HG03457 (cell line): ENCODE measurements around the gene UPK1B.
"Not testable (repeated sequence)": the region's sequence is repeated elsewhere in the genome, so short reads cannot be mapped to it uniquely, and the experiment has no call there.

Experiments used
- ATAC-seq: cut with Tn5 transposase; IDR thresholded peaks from one replicate; pipeline ENCODE4 v1.9.1; 2021; ENCODE audit warnings: moderate number of reproducible peaks; ENCODE audit not compliant: unreplicated experiment

Gene UPK1B

DNA sequence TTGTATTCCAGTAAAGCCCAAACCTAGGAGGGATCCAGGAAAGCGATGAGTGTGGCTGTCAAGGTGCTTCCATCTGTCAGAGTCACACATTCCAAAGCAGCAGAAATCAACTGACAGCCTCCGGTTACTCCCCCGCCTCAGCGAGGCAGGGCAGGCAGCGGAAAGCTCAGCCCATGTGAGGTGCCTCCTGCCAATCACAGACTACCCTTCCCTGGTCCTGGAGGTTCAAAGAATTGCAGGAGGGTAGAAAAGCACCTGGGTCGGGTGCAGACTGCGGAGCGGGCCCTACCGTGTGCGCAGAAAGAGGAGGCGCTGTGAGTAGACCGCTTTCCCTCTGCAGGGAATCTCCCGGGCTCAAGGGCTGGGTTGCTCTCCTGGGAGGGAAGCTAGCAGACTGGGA lies at the start of gene UPK1B:
TSS of gene UPK1B (plus strand) at position 274 of the 400 bp plus-strand sequence. CDS start 13,144 bp downstream, outside the sequence.
- no peak for ATAC-seq

DNA sequence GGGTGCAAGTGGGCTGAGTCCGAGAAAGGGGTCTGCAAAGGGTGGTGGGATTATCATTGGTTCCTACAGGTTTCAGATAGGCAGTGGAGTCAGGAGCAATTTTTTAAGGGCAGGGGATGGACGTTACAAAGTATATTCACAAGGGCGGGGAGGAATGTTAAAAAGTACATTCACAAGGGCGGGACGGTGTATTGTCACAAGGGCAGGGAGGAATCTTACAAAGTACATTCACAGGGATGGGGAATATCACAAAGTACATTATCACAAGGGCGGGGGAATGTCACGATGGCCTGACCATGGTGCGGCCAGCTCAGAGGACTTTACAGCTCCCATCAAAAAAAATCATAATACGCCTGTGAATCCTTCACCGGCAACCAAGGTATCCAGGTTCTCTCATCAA lies 48.1 kb upstream of the UPK1B start:
- ATAC-seq = no peak

GRCh38 chr3:119125742-119126504 lies 47.5 kb upstream of the UPK1B start:
- ATAC-seq = no peak

- ATAC-seq = not testable (repeated sequence)
Measured at GRCh38 chr3:119130291-119130690, 43.1 kb upstream of the UPK1B start.

DNA sequence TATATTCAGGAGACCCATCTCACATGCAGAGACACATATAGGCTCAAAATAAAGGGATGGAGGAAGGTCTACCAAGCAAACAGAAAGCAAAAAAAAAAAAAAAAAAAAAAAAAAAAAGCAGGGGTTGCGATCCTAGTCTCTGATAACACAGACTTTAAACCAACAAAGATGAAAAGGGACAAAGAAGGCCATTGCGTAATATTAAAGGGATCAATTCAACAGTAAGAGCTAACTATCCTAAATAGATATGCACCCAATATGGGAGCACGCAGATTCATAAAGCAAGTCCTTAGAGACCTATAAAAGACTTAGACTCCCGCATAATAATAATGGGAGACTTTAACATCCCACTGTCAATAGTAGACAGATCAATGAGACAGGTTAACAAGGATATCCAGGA lies 41.1 kb upstream of the UPK1B start:
- not testable (repeated sequence) for ATAC-seq

DNA sequence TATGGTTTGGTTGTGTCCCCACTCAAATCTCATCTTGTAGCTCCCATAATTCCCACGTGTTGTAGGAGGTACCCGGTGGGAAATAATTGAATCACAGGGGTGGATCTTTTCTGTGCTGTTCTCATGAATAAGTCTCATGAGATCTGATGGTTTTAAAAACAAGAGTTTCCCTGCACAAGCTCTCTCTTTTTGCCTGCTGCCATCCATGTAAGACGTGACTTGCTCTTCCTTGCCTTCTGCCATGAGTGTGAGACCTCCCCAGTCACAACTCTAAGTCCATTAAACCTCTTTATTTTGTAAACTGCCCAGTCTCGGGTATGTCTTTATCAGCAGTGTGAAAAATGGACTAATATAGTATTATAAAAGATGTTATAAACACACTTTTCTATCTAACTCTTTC lies 34.0 kb upstream of the UPK1B start:
- not testable (repeated sequence) for ATAC-seq

GRCh38 chr3:119140466-119140865 lies 32.9 kb upstream of the UPK1B start:
- ATAC-seq = no peak

GRCh38 chr3:119145128-119145499 lies 28.3 kb upstream of the UPK1B start:
- no peak for ATAC-seq

DNA sequence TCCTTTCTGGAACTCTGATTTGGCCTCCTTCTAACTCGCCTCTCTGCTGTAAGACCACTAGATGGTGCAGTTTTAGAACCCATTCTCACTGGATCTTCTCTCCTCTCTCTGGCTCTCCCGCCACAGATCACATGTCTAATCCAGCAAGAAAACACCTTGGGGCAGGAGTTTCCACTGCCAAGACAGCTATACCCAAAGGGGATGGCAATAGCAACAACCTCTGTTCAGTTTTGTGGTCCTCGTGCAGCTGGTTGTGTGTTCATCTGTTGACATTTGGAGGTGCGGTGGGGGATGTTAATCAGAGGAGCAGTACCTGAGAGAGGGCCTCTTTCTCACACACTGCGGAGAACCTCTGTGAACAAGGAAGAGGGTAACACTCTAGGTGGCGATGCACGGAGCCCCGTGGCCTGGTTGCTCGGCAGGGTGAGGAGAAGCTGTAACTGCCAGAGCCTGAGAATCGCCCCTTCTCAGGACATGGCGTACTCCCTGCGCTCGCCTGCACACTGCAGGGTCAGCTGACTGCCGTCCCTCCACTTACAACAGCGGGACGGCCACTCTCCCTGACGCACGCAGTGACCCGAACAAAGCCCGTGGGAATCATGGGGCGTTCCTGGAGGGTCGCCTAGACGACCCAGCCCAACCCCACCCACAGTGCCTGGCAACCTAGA lies 27.8 kb upstream of the UPK1B start, which contains the start of gene TEX55:
TSS of gene TEX55 (plus strand) at position 666 of the 668 bp plus-strand sequence. CDS start 25 bp downstream, outside the sequence.
- ATAC-seq = no peak

DNA sequence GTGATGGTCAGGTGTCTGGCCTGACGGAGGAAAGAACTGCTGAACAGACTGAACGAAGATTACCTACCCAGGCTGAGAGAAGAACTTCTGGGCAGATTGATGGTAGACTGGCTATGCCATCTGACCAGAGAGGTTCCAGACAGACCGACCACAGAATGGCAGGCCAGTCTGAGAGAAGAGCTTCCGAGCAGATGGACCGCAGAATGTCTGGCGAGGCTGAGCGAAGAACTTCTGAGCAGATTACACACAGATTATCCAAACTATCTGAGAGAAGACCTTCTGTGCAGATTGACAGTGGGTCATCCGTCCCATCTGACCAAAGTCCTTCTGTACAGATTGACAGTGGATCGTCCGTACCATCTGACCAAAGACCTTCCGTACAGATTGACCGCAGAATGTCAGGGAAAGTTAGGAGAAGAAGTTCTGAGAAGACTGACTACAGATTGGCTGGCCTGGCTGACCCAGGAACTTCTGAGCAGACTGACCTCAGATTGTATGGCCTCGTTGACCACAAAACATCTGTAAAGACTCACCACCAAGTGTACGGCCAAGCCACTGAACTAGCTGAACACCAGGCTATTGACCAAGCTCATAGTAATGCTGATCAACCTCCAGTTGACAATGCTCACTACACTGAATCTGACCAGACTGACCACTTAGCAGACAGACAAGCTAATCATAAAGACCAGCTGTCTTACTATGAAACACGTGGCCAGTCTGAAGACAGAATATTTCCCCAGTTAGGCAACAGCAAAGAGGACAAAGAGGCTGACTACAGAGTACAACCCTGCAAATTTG lies 26.6 kb upstream of the UPK1B start:
- ATAC-seq = no peak

DNA sequence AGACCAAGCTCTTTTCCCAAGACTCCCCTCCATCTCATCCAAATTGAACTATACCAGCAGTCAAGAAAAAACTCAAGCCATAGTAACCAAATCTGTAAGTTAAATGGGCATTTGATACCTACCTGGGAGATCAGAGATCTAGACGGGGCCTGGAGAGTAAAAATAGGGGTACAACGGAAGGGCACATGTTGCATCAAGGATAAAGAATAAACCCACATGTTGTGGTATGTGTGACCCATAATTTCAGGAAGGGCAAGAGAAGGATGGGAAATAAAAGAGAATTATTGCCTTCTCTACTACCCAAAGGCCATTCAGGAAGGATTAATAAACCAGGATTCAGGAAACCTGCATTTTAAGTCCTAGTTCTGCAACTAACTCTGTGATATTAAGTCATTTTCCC lies 25.9 kb upstream of the UPK1B start:
- ATAC-seq = no peak

GRCh38 chr3:119148493-119149180 lies 24.8 kb upstream of the UPK1B start:
- ATAC-seq = no peak

GRCh38 chr3:119149484-119149883 lies 23.9 kb upstream of the UPK1B start:
- no peak for ATAC-seq

DNA sequence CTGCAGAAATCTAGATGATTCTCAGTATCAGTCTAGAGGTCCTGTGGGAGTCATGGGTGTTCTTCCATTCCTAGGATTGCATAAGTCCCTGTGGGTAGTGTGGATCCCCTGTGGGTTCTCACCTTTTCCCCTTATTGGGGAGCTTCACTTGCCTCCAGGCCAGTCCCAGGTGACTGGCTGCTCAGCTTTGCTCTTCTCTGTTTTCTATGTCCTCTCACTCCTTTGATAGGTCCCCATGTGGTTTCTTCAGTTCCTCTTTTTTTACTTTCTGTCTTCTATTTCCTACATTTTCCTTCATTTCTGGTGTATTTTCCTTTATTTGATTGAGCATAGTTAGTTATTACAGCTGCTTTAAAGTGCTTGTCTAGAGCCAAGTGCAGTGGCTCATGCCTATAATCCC lies 16.5 kb upstream of the UPK1B start:
- ATAC-seq = no peak

DNA sequence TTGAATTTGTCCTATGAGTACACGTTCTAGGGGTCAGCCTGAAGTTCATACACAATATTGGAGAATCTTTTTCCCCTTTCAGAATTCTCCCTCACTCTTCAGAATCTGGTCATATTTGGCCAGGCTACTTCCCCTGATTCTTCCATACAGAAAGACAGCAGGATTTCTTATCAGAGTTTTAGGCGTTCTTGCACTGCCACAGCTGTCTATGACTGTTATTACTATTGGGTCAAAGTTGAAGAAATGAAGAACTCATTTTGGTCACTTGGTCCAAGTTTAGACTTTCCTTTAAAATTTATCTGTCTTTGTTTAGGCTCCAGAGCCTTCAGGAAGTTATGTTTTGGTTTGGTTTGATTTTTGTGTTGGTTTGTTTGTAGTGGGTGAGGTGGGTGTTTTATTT lies 15.4 kb upstream of the UPK1B start:
- no peak for ATAC-seq

GRCh38 chr3:119160361-119160760 lies 13.0 kb upstream of the UPK1B start:
- ATAC-seq = no peak

DNA sequence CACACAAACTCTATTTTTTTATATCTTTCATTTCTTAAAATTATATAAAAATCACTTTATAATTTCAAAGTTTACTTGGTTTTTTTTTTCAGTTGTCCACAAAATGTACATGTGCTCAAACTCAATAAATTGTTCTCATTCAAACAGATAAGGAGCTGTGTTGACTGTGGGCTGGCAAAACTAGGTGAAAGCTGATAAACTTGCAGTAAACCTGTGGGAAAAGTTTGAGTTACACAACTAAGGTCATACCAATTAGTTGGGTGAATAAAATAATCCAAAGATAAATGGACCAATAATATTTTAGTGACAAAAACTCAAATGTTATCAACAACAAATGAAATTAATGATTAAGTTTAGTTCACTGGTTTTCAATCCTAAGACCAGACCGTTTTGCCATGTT lies 12.6 kb upstream of the UPK1B start:
- no peak for ATAC-seq

- no peak for ATAC-seq
Measured at GRCh38 chr3:119161240-119161639, 12.2 kb upstream of the UPK1B start.

GRCh38 chr3:119164745-119165144 lies 8.7 kb upstream of the UPK1B start:
- not testable (repeated sequence) for ATAC-seq

- ATAC-seq = no peak
Measured at GRCh38 chr3:119170821-119171220, 2.6 kb upstream of the UPK1B start.
